Mucosa of stomach (tissue), 1 donor: Measurements from ENCODE around the gene DDX43.
A peak's percentile ranks its signal among the peaks of the same experiment; 100 is the strongest.
"Not testable (repeated sequence)": the region's sequence is repeated elsewhere in the genome, so short reads cannot be mapped to it uniquely, and the experiment has no call there.

Experiments used
- H3K27me3 ChIP-seq: one replicate; pipeline ENCODE4 v1.7.0; 2013; ENCODE audit warnings: mild to moderate bottlenecking, low read length; ENCODE audit not compliant: control insufficient read depth, insufficient read depth
- H3K36me3 ChIP-seq: one replicate; pipeline ENCODE4 v1.7.0; 2013; ENCODE audit warnings: low read length; ENCODE audit not compliant: control insufficient read depth, insufficient read depth
- H3K4me1 ChIP-seq: one replicate; pipeline ENCODE4 v1.7.0; 2013; ENCODE audit warnings: mild to moderate bottlenecking, low read length; ENCODE audit not compliant: control insufficient read depth, insufficient read depth
- H3K4me3 ChIP-seq: one replicate; pipeline ENCODE4 v1.7.0; 2013; ENCODE audit warnings: low read length
- H3K9ac ChIP-seq: one replicate; pipeline ENCODE4 v1.7.0; 2013; ENCODE audit warnings: mild to moderate bottlenecking, low read length, moderate library complexity
- H3K9me3 ChIP-seq: one replicate; pipeline ENCODE4 v1.7.0; 2013; ENCODE audit warnings: mild to moderate bottlenecking, low read length, moderate library complexity; ENCODE audit not compliant: control insufficient read depth
- donor health status: Pancreatic carcinoma.

DDX43 gene

DNA sequence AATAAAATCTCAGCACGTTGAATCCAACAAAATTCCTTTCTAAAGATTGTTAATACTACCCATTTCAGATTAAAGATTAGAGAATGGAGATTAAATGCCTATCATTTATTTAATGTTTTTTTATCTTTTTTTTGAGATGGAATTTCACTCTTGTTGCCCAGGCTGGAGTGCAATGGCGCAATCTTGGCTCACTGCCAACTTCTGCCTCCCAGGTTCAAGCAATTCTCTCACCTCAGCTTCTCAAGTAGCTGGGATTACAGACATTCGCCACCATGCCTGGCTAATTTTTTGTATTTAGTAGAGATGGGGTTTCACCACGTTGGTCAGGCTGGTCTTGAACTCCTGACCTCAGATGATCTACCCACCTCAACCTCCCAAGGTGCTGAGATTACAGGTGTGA, 2.4 kb upstream of the DDX43 start:
- H3K9ac ChIP-seq, H3K4me1 ChIP-seq, H3K27me3 ChIP-seq, H3K9me3 ChIP-seq, H3K36me3 ChIP-seq, H3K4me3 ChIP-seq: not testable (repeated sequence)

DNA sequence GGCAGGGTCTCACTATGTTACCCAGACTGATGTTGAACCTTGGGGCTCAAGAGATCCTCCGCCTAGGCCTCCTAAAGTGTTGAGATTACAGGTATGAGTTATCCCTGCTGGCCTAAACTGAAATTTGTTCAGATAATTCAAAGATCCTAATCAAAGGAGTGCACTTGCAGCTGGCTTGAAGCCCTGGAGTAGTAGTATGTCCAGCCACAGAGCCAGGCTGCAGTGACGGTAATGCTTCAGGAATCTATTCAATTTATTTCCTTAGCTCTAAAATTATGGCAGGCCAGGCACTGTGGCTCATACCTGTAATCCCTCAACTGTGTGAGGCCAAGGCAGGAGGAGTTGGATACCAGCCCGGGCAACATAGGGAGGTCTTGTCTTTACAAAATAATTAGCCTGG, 1.4 kb upstream of the DDX43 start:
- Histone ChIP-seq H3K27me3 (no peaks in the 10 kb centered on the region), H3K9me3 (no peaks in the 10 kb centered on the region), H3K9ac (no peak overlapping the region), H3K4me3 (no peak overlapping the region), H3K4me1 (peaks cover 3% of the 10 kb centered on the region), H3K36me3 (no peaks in the 10 kb centered on the region)

DNA sequence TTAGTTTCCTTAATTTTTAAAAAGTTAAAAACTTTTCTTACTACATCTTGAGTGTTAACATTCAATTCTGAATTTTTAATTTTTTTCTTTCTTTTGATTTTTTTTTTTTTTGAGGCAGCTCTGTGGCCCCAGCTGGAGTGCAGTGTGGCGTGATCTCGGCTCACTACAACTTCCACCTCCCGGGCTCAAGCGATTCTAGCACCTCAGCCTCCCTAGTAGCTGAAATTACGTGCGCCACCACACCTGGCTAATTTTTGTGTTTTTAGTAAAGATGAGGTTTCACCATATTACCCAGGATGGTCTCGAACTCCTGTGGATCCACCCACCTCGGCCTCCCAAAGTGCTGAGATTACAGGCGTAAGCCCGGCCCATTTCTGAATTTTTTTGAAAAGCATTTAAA, 1.2 kb downstream of the DDX43 start:
- no peaks in the 10 kb centered on the region for H3K9me3 ChIP-seq
- no peaks in the 10 kb centered on the region for H3K36me3 ChIP-seq
- H3K9ac ChIP-seq, result no peak overlapping the region
- H3K4me3 ChIP-seq, result no peak overlapping the region
- no peaks in the 10 kb centered on the region for H3K27me3 ChIP-seq
- no peaks in the 10 kb centered on the region for H3K4me1 ChIP-seq

DNA sequence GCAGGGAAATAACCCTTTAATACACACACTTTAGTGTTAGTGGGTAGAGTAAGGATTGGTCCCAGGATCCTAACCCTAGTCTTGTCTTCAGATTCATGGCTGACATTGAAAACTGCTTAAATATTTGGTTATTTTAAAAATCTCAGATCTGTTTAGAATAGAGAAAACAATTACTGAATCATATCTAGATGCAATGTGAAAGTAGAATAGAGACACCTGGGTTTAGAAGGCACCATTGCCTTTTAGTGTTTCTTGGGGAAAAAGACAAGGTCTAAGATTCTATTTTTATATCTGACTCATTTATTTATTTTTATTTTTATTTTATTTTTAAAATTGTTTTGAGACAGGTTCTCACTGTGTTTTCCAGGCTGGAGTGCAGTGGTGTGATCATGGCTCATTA, 6.0 kb downstream of the DDX43 start:
- H3K4me1 ChIP-seq, result no peaks in the 10 kb centered on the region
- H3K9me3 ChIP-seq, result no peaks in the 10 kb centered on the region
- no peak overlapping the region for H3K4me3 ChIP-seq
- H3K27me3 ChIP-seq, result no peaks in the 10 kb centered on the region
- no peak overlapping the region for H3K9ac ChIP-seq
- H3K36me3 ChIP-seq, result no peaks in the 10 kb centered on the region

DNA sequence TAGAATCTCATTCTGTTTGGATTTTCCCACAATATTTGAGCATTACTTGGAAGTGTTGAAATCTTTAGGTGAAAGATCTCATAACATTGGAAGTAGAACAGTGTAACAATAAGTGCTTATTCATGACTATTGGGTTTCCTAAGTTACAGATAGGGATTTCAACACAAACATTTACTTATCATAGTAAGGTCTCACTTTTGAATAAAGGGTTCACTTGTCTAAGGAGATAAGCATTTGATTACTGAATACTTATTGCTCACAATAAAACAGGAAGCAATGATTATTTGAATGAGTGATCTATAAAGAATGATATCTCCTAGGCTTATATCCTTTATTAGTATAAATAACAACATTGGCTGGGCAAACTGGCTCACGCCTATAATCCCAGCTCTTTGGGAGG, 14.8 kb downstream of the DDX43 start:
- no peaks in the 10 kb centered on the region for H3K36me3 ChIP-seq
- no peak overlapping the region for H3K9ac ChIP-seq
- H3K9me3 ChIP-seq, result no peaks in the 10 kb centered on the region
- no peaks in the 10 kb centered on the region for H3K27me3 ChIP-seq
- H3K4me3 ChIP-seq, result no peak overlapping the region
- H3K4me1 ChIP-seq, result no peaks in the 10 kb centered on the region

DNA sequence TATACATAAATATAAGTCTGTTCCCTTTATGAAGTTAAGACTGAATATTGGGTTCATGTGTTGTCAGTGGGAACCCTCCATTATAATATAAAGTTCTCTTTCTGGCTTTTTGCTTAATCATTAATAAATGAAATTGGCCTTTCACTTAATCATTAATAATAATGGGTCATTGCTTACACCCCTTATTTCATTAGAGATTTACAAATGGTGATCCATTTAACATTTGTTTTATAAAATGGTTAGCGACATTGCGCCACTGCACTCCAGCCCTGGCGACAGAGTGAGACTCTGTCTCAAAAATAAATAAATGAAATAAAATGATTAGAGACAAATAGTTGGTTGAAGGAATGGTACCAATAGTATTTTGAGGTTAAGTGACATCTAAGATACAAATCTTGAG, 18.5 kb downstream of the DDX43 start:
- Histone ChIP-seq H3K9ac (no peak overlapping the region), H3K36me3 (no peaks in the 10 kb centered on the region), H3K9me3 (no peaks in the 10 kb centered on the region), H3K4me1 (no peaks in the 10 kb centered on the region), H3K27me3 (no peaks in the 10 kb centered on the region), H3K4me3 (no peak overlapping the region)

DNA sequence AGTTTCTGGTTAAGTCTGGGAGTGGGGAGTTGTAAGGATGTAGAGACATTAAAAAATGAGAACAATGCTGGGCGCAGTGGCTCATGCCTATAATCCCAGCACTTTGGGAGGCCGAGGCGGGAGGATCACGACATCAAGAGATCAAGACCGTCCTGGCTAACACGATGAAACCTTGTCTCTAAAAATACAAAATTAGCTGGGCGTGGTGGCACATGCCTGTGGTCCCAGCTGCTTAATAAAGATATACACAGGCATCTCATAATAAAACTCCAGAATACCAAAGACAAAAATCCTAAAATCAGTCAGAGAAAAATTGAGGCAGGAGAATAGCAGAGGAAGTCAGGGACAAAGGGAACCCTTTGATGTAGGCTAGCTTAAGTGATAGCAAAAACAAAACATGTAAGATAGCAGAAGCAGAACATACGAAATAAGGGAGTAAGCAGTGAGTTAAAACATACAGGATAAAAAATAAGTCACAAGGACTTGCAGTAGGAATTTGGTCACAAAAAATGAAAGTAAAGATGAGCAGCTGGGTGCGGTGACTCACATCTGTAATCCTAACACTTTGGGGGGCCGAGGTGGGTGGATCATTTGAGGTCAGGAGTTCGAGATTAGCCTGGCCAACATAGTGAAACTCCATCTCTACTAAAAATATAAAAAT, 23.6 kb downstream of the DDX43 start:
- H3K4me1 ChIP-seq, result no peaks in the 10 kb centered on the region
- H3K27me3 ChIP-seq, result no peaks in the 10 kb centered on the region
- no peaks in the 10 kb centered on the region for H3K9me3 ChIP-seq
- H3K9ac ChIP-seq, result no peak overlapping the region
- H3K36me3 ChIP-seq, result no peaks in the 10 kb centered on the region
- H3K4me3 ChIP-seq, result no peak overlapping the region

DNA sequence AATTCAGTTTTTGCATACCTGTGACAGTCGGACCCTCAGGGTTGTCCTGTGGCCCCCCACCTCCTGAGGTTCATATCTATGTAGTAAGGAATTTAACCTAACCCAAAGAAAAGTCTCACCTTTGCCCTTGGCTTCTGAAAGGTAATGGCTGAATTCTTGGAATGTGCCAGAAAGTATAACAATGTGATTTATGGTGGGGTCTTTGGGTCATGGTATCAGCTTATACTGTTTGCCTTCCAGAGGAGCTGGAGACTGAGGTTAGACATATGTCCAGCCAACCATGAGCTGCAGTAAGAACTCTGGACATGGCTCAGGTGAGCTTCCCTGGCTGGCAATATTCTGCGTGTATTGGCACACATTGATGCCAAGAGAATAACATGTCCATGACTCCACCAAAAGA, 26.9 kb downstream of the DDX43 start:
- no peaks in the 10 kb centered on the region for H3K9me3 ChIP-seq
- H3K4me3 ChIP-seq, result no peak overlapping the region
- no peaks in the 10 kb centered on the region for H3K36me3 ChIP-seq
- no peak overlapping the region for H3K9ac ChIP-seq
- no peaks in the 10 kb centered on the region for H3K4me1 ChIP-seq
- no peaks in the 10 kb centered on the region for H3K27me3 ChIP-seq

DNA sequence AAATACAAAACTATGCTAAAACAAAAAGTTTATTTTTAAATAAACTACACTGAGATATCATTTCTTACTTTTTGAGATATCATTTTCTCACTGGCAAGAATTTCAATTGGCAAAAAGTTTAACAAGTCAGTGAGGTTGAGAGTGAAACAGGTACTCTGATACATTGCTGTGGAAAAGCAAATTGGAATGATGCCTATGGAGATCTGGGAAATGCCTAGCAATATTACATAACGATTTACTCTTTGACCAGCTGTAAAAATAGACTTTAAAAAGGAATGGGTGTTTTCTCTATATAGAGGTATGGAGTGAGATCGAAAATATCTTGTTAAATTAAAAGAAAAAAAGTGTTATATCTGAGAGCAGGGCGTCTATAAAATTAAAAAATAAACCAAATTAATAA, 40.6 kb downstream of the DDX43 start:
- Histone ChIP-seq H3K27me3 (no peaks in the 10 kb centered on the region), H3K36me3 (no peaks in the 10 kb centered on the region), H3K9me3 (no peaks in the 10 kb centered on the region), H3K9ac (no peak overlapping the region), H3K4me1 (no peaks in the 10 kb centered on the region), H3K4me3 (no peak overlapping the region)

DNA sequence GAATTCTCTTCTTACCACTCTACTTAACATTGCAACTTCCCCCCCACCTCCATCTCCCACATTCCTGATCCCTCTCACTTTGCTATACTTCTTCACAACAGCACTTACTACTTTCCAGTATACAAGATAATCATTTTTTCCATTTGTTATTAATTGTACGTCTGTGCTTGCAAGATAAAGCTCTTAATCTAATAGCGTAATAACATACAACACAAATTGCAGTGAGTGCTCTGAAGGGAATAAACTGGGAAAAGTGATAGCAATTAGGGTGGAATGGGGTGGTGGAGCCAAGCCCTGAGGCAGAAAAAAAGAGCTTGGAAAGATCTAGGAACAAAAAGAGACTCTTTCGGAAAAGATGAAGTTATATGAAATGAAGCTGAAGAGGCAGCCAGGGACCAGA, 48.9 kb downstream of the DDX43 start:
- Histone ChIP-seq H3K27me3 (no peaks in the 10 kb centered on the region), H3K9me3 (no peaks in the 10 kb centered on the region), H3K4me3 (no peak overlapping the region), H3K9ac (no peak overlapping the region), H3K4me1 (no peaks in the 10 kb centered on the region), H3K36me3 (no peaks in the 10 kb centered on the region)

DNA sequence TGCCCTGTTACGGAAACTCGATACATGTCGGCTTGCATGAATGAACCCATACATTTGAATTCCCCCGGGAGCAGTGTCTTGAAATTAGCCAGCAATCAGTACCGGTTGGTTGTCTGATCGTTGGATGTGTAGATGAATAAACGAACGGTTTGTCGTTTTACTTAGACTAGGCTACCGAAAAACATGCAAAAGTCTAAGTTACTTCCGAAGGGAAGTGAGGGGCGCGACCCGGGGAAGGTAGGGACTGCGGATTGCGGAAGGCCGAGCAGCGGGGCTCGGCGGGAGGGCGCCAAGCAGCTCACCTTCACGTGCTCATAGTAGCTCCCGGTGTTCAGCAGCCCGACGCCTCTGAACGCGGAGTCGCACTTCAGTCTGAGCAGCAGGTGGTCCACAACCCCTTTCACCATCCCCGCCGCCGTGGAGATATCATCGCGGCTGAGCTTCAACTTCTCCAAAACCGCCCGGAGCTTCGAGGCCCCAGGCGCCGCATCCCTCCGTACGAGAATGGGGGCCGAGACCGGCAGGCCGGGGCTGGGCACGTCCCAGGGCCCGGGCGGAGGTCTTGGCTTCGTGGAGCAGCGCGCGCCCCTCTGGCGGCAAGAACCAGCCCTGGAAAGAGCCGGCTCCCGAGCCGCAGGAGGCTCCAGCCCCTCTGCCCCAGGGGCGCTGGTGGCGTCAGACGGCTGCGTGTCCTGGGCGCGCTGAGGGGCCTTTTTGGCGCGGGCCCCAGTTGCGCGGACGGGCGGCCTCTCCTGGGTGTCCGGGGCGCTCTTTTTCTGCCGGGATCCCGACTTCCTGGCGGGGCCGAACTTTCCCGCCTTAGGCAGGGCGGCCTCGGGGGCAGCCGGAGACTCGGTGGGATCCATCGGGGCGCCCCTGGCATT, 56.8 kb downstream of the DDX43 start:
- Histone ChIP-seq H3K4me3 (peak overlapping the region; percentile 80), H3K27me3 (no peaks in the 10 kb centered on the region), H3K4me1 (no peaks in the 10 kb centered on the region), H3K9me3 (no peaks in the 10 kb centered on the region), H3K9ac (peak overlapping the region; percentile 78), H3K36me3 (no peaks in the 10 kb centered on the region)

DNA sequence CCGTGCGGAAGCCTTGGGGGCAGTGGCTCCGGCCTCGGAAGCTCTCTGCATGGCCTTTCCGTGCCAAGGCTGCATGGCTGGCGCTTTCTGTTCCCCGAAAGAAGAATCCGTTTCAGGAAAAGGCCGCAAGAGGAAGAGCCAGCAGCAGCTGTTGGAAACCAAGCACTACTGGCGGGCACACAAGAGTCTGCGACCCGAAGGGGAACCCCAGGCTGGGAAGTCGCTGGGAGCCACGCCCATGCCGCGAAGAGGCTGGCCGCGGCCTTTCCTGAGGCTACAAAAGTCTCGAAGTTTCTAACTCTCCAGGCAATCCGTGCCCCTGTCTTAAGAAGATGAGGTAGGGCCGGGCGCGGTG, 57.5 kb downstream of the DDX43 start, which contains the start of gene CGAS:
Gene CGAS (minus strand): TSS at position 191 of the 355 bp plus-strand sequence. CDS start 116 bp downstream, at position 75.
- H3K4me3 ChIP-seq, result peak within 1 kb of the TSS; percentile 80

More for the DNA sequence above, 57.5 kb downstream of the DDX43 start, which contains the start of gene CGAS:
- no peaks in the 10 kb centered on the region for H3K27me3 ChIP-seq
- H3K9me3 ChIP-seq, result no peaks in the 10 kb centered on the region
- H3K9ac ChIP-seq, result peak within 1 kb of the TSS; percentile 78
- H3K4me1 ChIP-seq, result no peaks in the 10 kb centered on the region
- no peaks in the 10 kb centered on the region for H3K36me3 ChIP-seq
